GM12874 (cell line): Measurements from ENCODE around the gene ISG20L2.

Source experiments
- TF ChIP-seq, protein P1 (sequence below): IDR thresholded peaks from 2 replicates; pipeline ENCODE4 v1.5.1; 2011; ENCODE audit warnings: low read depth, mild to moderate bottlenecking, control low read depth, low read length, moderate library complexity; ENCODE audit not compliant: insufficient read depth

Gene ISG20L2

DNA sequence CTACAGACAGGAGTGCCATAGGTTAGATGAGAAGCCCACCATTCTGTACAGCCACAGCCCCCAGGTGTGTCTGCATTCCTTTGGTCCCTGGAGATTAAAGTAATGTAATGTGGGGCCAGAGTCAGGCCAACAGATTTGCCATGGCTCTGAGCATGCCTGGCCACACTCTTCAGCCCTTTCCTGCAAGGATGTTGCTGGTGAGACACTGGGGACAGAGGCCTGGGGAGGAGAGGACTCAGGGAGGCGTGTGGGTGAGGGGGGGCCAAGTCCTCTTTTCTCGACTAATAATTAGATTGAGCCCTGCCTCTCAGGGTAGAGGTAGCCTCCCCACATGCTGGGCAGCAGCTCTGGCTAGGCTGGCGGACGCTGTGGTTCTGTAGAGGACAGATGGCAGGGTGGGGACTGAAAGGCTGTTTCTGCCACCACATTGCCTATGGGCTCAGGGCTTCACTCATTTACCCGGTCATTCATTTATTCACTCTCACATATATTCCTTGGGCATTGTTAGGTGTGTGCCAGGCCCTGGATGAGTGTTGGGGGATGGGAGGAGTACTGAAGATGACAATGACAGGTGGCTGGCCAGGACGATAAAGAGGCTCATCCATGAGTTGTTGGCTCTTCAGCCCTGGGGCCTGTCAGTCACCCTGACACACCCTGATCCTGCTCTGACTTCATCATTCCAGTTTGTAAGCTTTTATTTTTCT lies 31.7 kb upstream of the ISG20L2 start:
- TF ChIP-seq, protein P1, sequence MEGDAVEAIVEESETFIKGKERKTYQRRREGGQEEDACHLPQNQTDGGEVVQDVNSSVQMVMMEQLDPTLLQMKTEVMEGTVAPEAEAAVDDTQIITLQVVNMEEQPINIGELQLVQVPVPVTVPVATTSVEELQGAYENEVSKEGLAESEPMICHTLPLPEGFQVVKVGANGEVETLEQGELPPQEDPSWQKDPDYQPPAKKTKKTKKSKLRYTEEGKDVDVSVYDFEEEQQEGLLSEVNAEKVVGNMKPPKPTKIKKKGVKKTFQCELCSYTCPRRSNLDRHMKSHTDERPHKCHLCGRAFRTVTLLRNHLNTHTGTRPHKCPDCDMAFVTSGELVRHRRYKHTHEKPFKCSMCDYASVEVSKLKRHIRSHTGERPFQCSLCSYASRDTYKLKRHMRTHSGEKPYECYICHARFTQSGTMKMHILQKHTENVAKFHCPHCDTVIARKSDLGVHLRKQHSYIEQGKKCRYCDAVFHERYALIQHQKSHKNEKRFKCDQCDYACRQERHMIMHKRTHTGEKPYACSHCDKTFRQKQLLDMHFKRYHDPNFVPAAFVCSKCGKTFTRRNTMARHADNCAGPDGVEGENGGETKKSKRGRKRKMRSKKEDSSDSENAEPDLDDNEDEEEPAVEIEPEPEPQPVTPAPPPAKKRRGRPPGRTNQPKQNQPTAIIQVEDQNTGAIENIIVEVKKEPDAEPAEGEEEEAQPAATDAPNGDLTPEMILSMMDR, result no peak

DNA sequence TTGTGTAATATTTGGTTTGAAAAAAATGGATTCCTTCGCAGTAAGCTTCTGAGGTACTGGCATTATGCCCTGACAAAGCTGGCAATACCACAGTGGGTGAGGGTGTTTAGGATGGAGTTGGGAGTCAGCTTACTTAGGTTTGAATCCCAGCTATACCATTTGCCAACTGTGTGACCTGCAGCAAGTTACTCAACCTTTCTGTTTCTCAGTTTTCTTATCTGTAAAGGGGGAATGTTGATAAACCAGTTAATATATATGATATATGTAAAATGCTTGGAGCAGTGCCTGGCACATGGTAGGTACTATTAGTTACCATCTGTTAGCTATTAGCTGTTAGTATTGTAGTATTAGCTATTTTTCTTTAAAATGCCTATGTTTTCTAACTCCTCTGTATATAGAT lies 27.8 kb upstream of the ISG20L2 start:
- TF ChIP-seq, protein P1, result no peak

DNA sequence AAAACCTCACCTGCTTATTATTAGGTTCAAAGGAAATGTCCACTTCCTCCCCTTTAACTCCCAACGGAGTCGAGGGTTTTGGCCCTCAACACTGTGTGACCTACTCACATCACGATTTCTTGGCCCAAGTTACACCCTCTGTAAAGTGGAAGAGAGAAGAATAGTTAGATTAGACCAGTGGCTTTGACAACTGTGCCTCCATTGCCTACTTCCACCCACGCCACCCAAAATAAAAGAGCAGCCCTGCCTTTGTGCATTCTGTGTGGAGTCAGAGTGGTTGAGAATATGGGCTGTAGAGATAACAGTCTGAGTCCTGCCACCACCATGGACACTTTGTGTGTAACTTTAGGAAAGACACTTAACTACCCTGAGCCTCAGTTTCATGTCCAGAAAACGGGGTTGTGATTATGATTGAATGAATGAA lies 27.0 kb upstream of the ISG20L2 start:
- TF ChIP-seq, protein P1, result no peak

DNA sequence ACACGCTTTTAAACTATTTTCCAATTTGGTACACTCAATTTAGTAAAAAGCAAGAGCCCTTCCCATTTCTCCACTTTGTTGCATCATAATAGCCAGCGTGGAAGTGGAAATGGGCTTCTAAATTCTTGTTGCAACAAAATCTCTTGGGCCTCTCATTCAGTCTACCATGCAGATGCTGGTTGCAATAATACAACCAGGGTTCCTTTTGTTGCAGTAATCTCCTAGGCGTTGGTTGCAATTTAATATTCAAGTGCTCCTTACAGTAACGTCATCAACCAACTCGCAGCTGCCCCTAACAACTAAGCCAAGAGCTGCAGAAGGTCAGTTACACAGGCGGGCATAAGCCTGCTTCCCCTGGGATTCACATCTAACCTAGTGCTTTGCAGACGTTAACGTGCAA lies 25.7 kb upstream of the ISG20L2 start:
- TF ChIP-seq, protein P1, result no peak

DNA sequence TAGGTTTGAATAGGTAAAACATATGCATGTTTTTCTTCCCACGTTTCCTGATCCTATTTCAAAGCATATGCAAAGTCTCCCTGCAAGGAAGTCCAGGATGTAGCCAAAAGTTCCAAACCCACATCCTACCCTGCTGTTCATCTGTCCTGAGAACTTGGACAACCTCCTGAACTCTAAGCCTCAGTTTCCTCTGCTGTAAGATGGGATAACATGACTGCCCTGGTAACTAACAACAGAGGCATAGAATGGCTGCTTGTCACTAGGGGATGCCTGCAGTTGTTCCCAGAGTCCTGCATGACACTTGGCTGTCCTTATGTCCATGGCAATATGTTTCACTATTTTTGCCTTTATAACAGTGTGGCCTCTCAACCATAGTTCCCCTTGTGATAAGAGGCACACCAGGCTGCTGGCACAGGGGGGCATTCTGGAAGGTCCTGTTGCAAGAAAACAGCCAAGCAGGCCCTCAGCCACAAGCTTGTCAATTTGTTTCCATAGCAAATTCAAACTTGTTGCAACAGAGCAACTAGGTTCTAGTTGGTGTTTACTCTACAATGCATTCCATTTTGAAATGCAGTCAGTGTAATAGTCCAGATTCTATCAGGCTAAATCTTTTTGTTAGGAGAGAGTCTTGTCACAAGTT lies 24.4 kb upstream of the ISG20L2 start:
- TF ChIP-seq, protein P1, result no peak

DNA sequence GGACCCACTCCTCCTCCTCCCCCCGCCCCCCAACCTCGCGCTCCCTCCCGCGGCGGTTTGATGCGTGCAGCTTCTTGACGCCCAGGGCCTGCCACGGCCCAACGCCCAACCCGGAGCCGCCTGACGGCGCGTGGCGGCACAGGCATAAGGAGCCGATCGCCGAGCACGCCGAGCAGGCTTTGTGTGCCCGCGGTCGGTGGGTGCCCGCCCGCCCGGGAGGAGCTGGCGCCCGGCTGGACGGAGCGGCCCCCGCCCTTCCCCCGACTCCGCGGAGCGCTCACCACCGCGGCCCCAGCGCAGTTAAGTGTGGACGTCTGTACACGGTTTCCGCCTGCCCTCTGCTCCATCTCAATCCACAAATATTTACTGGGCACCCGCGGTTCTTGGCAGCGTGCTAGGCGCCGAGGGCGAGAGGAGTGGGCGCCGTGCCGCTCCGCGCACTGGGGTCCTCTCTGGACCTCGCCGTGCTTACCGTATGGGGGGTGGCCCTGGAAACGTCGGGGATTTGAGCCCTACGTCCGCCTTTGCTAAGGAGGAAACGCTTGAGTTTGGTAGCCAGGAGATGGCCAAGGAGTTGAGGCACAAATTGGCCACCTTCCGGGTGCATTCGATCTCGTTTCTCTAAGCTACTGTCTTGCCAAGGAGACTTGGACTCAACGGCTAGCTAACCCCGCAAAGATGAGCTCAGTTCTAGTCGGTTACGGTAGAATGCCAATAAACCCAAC lies 23.4 kb upstream of the ISG20L2 start:
- TF ChIP-seq, protein P1, result no peak

DNA sequence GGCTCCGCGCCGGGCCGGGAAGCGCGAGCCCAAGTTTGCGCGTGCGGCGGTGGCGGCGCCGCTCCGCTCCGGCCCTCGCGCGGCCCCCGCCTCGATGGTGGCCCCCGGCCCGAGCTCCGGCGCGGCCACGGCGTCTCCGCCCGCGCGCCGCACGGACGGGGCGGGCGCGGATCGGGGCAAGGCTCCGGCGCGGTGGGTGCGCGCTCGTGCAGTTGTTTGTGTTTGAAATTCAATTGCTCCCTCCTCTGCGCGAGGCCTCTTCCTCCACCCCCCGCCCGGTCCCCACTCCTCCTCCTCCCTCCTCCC lies 22.8 kb upstream of the ISG20L2 start, which contains the start of gene HDGF:
Gene HDGF, minus strand, starts transcription at position 225 of the 306 bp plus-strand sequence. CDS start 246 bp downstream, outside the sequence.
- TF ChIP-seq, protein P1, result no peak
